Measurements from ENCODE around the gene DAZAP1.

The DAZAP1 gene

GRCh38 chr19:1377176-1377964 is 30.0 kb upstream of the DAZAP1 start:
- no peak for DNase-seq

- no peak for DNase-seq
Measured at GRCh38 chr19:1377965-1378785, 29.2 kb upstream of the DAZAP1 start.

GRCh38 chr19:1379126-1379905 is 28.1 kb upstream of the DAZAP1 start:
- DNase-seq, result no peak

GRCh38 chr19:1379961-1380489 is 27.4 kb upstream of the DAZAP1 start:
- no peak for DNase-seq

- DNase-seq, result no peak
Measured at GRCh38 chr19:1382250-1382649, 25.1 kb upstream of the DAZAP1 start.

GRCh38 chr19:1383017-1383311 is 24.4 kb upstream of the DAZAP1 start:
- DNase-seq, result no peak

GRCh38 chr19:1383312-1384084 is 23.9 kb upstream of the DAZAP1 start, which contains the start of gene NDUFS7:
TSS of gene NDUFS7 (plus strand) at chr19:1383907. CDS start at chr19:1383927, 20 bp downstream.
- peak; percentile 94 to 97 (median 96) for DNase-seq

- DNase-seq, result no peak
Measured at GRCh38 chr19:1384085-1384462, 23.3 kb upstream of the DAZAP1 start.

- DNase-seq, result no peak
Measured at GRCh38 chr19:1384478-1385110, 22.8 kb upstream of the DAZAP1 start.

- no peak for DNase-seq
Measured at GRCh38 chr19:1385816-1386215, 21.6 kb upstream of the DAZAP1 start.

- no peak for DNase-seq
Measured at GRCh38 chr19:1386945-1387683, 20.3 kb upstream of the DAZAP1 start.

- no peak for DNase-seq
Measured at GRCh38 chr19:1387684-1388636, 19.4 kb upstream of the DAZAP1 start.

GRCh38 chr19:1388637-1389026 is 18.8 kb upstream of the DAZAP1 start:
- DNase-seq, result no peak

GRCh38 chr19:1389033-1389940 is 18.1 kb upstream of the DAZAP1 start:
- DNase-seq, result no peak

- DNase-seq, result no peak
Measured at GRCh38 chr19:1390890-1391423, 16.4 kb upstream of the DAZAP1 start.

GRCh38 chr19:1392407-1392806 is 15.0 kb upstream of the DAZAP1 start:
- no peak for DNase-seq

GRCh38 chr19:1392939-1393530 is 14.4 kb upstream of the DAZAP1 start:
- no peak for DNase-seq

GRCh38 chr19:1393841-1394240 is 13.5 kb upstream of the DAZAP1 start:
- no peak for DNase-seq
